DMS53 (cell line): ENCODE results near the gene RUNX1.
"Not testable (repeated sequence)": the region's sequence is repeated elsewhere in the genome, so short reads cannot be mapped to it uniquely, and the experiment has no call there.

ENCODE experiments used
- DNase-seq: peaks from one replicate; lab custom pipeline; 2025; lab: John Stamatoyannopoulos, UW

RUNX1 gene

DNA sequence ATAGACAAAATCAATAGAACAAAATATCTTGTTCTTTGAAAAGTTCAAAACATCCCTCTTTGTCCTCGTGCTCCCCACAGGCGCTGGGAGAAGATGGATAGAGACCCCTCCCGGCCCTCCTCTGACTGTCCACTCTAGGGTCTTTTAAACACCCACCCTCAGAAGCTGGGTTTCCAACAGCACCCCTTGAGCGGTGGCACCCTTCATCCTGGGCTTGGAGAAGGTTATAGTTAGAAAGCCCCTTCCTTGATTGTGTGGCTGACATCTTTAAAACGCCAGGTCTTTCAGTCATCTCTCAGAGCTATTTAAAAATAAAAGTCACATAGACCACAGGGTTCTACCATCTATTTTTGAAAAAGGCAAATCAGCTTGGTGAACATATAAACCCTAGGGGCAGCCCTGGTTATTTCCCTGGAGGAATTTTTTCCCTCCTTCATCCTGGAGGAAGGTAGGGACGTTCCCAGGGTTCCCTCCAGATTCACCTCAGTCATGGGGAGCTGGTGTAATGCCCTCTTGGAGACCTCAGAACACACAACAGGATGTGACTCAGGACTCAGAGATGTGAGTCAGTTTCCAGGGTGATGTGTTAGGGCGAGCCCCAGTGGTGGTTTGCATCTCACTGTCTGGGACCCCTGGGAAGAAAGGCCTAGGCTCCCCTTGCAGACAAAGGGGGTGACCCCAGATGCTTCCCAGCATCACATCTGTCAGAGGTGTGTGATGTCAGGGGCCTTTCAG lies 241.8 kb downstream of the RUNX1 start:
- DNase-seq, result peak; percentile 2

GRCh38 chr21:34806423-34806822 lies 242.7 kb downstream of the RUNX1 start:
- DNase-seq, result no peak

DNA sequence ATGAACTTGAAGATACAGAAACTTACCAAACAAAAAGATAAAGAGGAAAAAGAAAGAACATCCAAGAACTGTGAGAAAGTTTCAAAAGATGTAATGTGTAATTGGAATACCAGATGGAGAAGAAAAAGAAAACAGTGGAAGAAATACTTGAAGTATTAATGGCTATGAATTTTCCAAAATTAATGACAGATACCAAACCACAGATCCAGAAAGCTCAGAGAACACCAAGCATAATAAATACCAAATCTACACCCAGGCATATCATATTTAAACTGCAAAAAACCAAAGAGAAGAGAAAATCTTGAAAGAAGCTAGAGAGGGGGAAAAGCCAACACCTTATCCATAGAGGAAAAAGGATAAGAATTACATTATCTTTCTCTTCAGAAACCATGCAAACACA lies 243.9 kb downstream of the RUNX1 start:
- no peak for DNase-seq

DNA sequence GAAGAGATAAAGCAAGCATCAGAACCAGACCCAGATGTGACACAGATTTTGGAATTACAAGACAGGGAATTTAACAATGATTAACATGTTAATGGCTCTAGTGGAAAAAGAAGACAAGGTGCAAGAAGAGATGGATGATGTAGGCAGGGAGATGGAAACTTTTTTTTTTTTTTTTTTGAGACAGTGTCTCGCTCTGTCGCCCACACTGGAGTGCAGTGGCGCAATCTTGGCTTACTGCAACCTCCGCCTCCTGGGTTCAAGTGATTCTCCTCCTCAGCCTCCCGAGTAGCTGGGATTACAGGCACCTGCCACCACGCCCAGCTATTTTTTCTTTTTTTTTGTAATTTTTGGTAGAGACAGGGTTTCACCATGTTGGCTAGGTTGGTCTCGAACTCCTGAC lies 244.5 kb downstream of the RUNX1 start:
- not testable (repeated sequence) for DNase-seq

DNA sequence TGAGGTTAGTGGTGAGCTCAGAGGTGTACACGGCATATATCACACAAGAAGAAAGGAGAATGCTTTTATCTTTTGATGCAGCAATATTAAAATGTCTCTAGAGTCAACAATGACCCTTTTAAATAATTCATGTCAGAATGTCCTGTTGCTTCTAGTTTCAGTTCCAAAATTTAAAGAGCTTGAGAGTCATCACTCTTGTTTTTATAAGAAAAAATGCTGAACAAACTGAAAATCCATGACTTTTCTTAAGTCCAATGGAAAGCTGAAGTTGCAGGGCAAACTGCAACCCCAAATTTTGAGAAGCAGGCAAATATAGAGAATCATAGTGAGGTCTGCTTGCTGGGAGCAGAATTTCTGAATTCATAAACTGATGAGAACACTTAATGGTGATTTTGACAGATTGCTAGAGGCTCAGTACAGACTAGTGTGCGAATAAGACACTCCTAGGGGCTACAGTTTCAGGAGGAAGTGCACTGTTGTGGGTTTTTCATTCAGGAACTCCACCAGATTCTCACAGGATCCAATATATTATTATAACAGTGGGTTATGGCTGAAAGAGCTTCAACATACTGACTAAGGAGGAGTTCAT lies 245.2 kb downstream of the RUNX1 start:
- DNase-seq, result no peak

- DNase-seq, result no peak
Observed at GRCh38 chr21:34802180-34802899, 246.8 kb downstream of the RUNX1 start.

DNA sequence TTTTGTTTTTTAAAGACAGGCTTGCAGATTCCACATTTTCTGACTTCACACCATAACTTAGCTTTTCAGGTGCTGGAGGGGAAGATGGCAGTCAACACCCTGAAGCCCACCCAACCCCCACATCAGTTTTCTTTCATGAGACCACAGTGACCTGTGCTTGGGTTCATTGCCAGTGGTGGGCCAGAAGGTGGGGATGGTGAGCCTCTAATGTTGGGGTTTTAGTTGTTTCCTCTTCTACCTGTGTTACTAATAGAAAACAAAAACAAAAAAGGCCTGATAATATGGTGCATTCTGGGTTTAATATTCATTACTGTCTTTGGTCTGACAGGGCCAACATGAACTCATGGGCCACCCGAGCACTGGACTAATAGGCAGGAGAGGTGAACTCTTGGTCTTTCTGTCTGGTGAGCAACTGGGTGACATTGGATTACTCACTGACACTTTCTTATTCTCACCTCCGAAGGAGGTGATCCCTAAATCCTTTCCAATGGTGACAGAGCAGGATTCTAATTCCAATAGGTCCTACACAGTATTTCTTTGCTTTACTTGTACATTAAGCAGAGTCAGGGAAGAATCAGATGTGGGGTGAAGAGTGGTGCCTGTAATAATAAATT lies 247.5 kb downstream of the RUNX1 start:
- DNase-seq, result peak; percentile 11

DNA sequence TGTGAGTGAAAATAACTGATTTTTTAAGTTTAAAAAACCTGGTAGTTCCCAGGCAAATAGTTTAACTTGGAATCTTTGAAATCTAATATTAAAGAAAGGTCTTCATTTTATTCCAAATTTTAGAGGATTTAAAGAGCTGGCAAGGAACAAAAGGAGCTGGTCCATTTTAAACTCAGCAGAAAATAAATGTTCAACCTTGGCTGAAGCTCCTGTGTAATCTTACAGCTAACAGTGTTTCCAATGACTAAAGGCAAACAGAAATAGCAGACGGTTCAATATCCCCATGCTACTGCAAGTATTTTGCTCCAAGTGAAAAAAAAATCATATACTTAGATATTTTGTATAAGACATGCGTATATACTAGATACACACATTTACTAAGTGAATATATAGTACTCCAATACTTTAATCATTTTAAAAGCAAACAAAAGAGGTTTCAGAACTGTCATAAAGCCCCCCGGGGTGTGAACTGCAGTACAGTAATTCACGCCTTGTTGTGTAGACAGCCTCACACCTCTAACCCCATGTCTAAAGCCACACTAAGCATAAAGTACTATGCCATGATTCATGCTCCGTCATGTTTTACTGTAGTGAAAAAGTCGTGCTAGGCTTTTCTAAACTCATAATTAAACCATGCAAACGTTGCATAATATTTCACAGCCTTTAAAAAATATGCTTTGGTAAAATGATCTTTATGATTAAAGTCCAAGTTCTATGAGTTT lies 248.1 kb downstream of the RUNX1 start:
- no peak for DNase-seq

GRCh38 chr21:34799092-34799491 lies 250.0 kb downstream of the RUNX1 start:
- DNase-seq, result no peak

GRCh38 chr21:34797921-34798535 lies 251.1 kb downstream of the RUNX1 start:
- DNase-seq, result no peak

GRCh38 chr21:34797201-34797525 lies 251.9 kb downstream of the RUNX1 start:
- no peak for DNase-seq

- peak; percentile 40 for DNase-seq
Observed at GRCh38 chr21:34796518-34797200, 252.4 kb downstream of the RUNX1 start.

DNA sequence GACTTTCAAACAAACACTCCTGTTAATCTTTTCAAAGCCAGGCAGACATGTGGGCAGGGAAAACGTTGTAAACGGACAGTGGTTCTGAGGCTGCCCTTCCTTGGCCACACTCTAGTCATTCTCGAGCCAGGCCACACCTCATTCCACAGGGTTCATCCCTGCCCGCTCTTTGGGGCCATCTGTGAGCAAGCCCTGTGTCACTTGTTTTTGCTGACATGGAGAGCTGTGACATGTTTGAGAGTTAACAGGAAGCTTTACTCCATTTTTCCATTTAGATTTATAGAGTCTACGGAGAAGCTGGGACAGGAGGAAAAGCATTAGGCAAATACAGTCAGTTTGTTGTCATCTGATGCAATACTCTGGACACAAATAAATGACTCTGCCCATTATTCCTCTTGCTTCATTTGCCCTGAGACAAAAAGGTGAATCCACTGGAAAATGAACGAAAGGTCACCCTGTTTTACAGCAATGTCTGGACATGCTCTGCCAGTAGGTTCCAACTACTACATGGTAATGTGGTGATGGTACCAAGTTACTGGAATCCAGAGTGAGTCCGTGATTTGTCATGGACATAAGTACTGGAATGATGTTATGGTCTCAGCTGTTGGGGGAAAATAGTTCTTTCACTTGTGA lies 253.4 kb downstream of the RUNX1 start:
- peak; percentile 24 for DNase-seq

DNA sequence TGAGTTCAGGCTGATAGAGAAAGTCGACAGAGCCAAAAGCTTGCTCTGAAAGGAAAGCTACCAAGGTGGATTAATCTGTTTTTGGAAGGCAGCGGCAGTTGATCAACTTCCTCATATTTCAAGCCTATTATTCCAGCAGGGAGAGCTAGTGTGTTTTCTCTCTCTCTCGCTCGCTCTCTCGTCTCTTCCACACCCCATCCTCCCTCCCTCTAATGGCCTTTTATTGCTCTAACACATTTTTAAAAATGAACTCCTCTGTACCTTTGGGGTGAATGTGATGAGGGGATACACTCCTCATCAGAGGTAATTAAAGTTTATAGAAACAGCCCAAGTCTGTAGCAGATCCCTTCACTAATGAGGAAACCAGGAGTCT lies 253.9 kb downstream of the RUNX1 start:
- peak; percentile 19 for DNase-seq

DNA sequence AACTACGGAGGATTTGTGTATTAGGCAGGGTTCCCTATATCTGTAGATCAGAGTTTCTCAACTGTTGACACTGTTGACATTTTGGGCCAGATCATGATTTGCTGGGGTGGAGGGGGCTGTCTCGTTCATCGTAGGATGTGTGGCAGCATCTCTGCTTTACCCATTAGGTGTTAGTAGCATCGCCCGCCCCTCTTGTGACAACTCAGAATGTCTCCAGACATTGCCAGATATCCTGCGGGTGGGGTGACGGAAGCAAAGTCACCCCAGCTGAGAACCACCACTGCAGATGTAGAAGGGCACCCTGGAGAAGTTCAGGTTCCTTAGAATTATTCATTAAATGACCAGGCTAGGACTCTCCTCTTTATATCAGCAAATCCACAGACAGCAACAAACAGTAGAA lies 254.4 kb downstream of the RUNX1 start:
- no peak for DNase-seq

- DNase-seq, result peak; percentile 63
Observed at GRCh38 chr21:34793471-34793870, 255.6 kb downstream of the RUNX1 start.

DNA sequence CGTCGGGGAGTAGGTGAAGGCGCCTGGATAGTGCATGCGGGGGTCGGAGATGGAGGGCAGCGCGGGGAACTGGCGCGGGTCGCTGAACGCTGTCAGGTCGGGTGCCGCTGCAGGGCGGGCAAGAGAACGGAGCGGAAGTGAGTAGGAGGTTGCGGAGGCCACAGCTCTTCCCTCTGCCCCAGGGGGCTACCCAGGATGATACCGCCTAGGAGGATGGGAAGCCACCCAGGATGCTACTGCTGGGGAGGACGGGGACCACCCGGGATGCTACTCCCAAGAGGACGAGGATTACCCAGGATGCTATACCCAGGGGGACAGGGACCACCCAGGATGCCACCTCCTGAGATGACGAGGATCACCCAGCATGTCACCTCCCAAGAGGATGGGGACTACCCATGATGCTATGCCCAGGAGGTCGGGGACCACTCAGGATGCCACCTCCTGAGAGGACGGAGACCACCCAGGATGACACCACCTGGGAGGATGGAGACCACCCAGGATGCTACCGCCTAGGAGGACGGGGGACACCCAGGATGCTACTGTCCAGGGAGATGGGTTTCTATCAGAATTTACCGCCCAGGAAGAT lies 256.5 kb downstream of the RUNX1 start:
- DNase-seq, result no peak

DNA sequence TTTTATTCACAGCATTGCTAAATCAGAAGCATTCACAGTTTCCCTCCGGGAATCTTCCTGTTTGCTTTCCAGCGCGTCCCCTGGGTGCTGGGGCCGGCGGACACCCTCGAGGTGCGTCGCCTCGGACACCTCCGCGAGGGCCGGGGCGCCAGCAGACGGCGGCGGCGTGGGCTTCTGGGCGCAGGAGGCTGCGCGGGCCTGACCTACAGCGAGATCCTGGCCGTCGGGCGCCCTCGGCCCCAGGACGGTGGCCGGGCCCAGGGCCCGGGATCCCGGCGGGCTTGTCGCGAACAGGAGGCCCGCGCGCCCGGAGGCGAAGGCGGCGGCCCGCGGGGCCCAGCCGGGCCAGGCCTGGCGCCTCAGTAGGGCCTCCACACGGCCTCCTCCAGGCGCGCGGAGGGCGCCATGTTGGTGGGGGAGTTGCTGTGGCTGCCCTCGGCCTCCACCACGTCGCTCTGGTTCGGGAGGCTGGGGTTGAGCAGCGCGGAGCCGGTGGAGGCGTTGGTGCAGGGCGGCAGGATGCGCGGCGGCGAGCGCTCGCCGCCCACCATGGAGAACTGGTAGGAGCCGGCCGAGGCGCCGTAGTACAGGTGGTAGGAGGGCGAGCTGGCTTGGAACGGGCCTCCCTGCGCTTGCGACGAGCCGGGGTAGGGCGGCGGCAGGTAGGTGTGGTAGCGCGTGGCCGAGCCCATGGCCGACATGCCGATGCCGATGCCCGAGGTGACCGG lies 257.2 kb downstream of the RUNX1 start:
- DNase-seq, result no peak

GRCh38 chr21:34790834-34791233 lies 258.3 kb downstream of the RUNX1 start:
- DNase-seq, result peak; percentile 64

DNA sequence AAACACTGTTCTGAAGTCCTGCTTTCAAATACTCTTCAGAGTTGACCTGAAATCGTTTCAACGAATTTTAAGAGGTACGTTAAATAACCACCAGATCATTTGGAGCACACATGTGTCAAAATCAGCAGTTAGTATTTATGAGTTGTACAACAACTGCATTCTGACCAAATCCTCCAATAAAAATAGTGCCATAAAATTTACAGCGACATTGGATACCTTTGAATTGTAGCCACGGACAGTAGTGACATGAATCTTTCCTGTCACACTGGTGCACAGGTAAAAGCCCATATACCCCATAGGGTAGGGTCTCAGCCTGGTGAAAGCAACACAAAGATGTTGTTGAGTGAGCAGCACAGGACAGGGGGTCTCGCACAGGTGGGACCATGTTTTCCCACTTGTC lies 258.8 kb downstream of the RUNX1 start:
- no peak for DNase-seq
